GM18511 (cell line): ENCODE data around the gene SPATA32.
A peak's percentile ranks its signal among the peaks of the same experiment; 100 is the strongest.

Experiments
- ATAC-seq: cut with Tn5 transposase; IDR thresholded peaks from one replicate; pipeline ENCODE4 v1.9.1; 2021; ENCODE audit warnings: mild to moderate bottlenecking, moderate library complexity; ENCODE audit not compliant: unreplicated experiment

SPATA32 gene, protein sequence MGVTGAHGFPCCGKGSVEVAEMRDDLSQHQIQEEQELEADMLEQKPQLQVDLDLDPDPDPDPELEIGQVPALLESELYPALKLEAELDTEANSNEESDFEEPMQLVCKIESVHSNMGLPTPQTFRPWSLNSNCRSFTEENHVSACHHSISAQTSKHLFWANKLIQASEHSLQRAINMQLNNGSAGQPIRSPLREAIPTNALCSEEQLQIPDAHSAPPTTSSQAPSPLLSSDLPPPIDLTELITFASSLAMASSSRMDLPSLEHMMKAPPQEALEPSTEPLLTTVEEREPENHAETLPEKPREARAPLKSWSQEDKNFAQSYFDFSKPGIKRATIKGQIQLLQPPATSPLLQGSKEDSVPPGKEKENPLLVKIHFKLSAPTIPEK

GRCh38 chr17:45261577-45262515 is at the start of gene SPATA32:
SPATA32 (minus strand) TSS chr17:45262094; CDS start chr17:45262016, 78 bp downstream.
- ATAC-seq, result no peak

- ATAC-seq, result no peak
These were observed 49.5 kb upstream of the SPATA32 start for GRCh38 chr17:45311401-45311759.

DNA sequence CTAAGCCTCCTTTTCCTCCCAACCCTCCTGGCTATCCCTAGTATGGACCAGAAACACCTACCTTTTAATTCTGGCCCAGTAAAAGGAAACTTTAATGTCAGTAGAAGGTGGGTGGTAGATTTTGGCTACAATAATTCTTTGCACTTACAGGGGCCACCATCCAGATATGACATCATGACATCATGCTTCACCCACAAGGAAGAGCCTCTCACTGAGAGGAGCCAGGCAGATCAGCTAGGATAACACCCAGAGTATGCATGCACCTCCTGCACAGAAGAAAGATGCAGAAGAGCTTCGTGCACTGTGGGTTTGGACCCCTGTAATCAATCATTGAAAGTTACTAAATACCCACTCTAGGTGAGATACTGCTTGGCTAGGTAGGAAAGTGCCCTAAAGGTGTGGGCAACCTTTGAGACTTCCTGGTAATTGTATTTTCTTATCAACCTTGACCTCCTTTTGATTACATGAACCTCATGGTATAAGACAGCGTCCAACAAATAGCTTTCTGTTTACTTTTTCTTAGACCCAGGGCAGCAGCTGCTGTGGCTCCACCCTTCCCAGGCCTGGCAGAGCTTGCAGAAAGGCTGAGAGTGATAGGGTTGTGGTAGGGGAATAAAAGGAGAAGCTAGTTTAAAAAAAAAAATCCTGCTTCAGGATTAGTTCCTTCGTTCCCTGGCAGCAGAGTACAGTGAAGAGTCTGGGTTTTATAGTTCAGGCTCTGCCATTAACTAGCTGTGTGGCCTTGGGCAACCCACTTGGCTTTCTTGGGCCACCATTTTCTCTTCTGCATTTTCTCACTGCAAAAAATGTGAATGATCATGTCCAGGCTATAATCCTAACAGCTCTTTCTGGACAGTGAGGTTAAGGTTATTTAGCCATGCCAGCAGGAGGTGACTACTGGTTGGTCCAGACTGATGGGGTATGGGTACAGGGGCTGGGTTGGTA is 48.8 kb upstream of the SPATA32 start:
- ATAC-seq, result no peak

GRCh38 chr17:45309400-45309799 is 47.5 kb upstream of the SPATA32 start:
- no peak for ATAC-seq

DNA sequence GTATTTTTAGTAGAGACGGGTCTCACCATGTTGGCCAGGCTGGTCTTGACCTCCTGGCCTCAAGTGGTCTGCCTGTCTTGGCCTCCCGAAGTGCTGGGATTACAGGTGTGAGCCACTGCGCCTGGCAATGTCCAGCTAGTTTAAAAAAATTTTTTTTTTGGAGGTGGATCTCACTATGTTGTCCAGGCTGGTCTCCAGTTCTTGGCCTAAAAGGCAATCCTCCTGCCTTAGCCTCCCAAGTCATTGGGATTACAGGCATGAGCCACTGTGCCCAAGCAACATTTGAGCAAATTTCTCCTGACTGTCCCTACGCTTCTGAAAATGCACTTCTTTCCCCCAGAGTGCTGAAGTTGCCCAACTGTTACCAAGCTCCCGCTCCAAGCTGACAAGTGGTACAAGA is 46.9 kb upstream of the SPATA32 start:
- ATAC-seq, result no peak

DNA sequence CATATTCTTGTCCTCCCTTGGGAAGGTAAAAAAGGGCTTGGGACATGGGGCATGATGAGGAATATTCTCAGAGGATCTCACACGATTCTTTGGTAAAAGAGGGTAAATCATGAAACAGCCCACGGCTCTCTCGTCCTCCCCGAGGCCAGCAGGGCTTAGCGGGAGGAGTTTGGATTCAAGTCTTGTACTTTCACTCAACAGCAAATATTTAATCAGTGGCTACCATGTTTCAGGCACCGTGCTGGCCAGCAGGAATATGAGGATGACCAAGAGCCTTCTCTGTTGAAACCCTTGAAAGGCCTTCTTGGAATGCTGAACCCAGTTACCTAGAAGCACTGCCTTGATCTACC is 46.1 kb upstream of the SPATA32 start:
- ATAC-seq, result no peak

GRCh38 chr17:45307290-45308015 is 45.6 kb upstream of the SPATA32 start:
- no peak for ATAC-seq

DNA sequence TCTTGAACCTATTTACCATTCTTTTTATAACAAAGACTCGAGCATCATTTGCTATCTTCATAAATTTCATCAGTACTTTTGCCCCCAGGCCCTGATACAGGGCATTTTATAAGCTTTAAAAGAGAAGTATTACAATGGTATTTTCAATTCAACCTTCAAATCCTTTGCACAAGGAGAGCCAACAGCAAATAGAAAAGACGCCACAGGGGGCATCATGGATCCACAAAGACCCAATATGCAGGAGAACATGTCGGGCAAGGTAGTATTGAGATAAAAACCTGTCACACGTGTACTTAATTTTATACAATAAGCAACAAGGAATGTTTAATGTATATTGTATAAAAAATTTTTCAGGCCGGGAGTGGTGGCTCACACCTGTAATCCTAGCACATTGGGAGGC is 44.7 kb upstream of the SPATA32 start:
- ATAC-seq, result no peak

- ATAC-seq, result no peak
These were observed 44.2 kb upstream of the SPATA32 start for GRCh38 chr17:45306094-45306493.

DNA sequence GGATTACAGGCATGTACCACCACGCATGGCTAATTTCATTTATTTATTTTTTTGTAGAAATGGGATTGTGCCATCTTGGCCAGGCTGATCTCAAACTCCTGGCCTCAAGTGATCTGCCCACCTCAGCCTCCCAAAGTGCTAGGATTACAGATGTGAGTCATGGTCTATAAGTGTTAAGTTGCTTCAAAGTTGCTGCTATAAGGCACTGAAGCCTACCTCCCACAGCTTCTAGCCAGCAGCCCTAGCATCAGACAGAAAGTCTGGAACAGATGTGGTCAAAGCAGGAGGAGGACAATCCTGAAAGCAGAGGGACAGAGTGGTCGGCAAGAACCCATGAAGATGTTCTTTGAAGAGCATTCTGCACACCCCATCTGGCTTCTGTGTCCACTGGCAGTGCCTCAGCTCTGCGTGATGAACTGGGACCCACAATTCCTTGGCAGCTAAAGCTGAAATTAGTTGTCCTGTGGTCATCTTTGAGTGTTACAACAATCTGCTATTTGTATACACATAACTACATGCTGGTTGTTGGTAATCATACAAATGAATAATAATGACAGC is 43.7 kb upstream of the SPATA32 start:
- no peak for ATAC-seq

GRCh38 chr17:45302649-45303173 is 40.8 kb upstream of the SPATA32 start:
- peak; percentile 49 for ATAC-seq

DNA sequence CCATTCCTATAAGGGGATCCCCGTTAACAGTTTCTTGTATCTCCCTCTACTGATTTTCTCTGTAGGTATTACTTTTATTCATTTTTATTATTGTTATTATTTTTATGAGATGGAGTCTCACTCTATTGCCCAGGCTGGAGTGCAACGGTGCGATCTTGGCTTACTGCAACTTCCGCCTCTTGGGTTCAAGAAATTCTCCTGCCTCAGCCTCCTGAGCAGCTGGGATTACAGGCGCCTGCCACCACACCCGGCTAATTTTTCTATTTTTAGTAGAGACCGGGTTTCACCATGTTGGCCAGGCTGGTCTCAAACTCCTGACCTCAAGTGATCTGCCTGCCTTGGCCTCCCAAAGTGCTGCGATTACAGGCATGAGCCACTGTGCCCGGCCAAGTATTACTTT is 40.3 kb upstream of the SPATA32 start:
- peak; percentile 2 for ATAC-seq

DNA sequence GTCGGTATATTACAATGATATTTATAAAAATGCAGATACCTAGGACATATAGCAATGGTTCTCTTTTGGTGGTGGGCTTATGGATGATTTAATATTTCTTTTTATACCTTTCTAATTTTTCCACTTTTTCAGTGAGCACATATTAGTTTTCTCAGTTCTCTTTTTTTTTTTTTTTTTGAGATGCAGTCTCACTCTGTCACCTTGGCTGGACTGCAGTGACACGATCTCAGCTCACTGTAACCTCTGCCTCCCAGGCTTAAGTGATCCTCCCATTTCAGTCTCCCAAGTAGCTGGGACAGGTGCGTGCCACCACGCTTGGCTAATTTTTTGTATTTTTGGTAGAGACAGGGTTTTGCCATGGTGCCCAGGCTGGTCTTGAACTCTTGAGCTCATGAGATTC is 39.8 kb upstream of the SPATA32 start:
- ATAC-seq, result no peak

- no peak for ATAC-seq
These were observed 38.3 kb upstream of the SPATA32 start for GRCh38 chr17:45300060-45300751.

DNA sequence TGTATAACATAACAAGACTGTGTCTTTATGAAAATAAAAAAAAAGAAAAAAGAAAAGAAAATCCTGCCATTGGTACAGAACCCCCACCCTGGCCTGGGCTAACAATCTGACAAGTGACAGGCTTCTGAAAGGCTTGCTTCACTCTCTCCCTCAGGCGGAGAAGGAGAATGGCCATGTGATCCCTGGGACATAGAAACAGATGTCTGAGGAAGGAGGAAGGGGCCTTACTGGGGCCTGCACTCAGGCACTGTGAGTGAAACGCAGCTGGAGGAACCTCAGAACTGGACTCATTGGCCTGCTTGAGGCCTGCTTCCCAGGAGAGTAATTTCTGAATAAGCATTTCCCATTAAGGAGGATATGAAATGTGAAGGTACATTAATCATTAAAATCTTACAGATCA is 37.5 kb upstream of the SPATA32 start:
- ATAC-seq, result no peak

DNA sequence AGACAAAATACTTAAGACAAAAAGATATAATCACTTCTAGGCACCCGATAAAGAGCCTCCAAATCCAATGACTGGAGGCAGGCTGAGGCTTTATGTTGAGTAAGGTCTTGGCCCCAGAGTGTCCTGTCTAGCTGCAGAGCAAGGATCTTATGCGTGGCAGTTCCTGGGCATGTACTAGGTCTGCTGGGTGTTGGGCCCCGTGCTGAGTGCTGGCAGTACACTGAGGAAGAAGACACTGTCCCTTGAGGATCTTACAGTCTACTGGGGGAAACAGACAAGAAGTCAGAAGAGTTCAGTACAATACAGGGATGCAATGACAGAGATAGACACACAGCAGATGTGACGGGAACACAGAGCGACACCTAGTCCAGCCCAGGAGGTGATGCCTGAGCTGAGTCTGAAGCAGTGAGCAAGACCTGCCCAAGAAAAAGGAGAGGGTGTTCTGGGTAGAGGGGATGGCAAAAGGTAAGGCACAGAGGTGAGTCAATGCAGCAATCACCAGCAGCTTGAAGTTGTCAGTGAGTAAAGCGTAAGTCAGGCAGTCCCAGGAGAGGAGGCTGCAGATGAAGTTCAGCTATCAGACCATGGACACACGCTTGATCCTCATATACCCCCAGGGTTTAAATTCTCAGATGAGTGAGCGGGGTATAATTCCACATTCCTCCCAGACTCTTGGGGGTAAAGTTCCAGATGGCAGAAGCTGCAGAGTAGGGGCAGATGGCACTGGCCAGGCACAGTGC is 36.8 kb upstream of the SPATA32 start:
- ATAC-seq, result no peak

DNA sequence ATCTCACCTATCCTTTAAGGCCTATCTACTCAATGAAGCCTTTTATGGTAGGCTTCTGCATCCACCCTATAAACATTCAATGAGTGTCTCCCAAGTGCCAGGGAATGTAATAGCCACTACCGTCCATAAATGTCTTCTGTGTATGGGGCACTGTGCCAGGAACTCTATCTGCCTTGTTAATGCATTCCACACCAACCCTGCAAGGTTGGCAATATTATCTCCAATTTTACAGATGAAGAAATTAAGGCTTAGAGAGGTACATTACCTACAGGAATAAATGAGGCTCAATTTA is 34.9 kb upstream of the SPATA32 start:
- ATAC-seq, result no peak

DNA sequence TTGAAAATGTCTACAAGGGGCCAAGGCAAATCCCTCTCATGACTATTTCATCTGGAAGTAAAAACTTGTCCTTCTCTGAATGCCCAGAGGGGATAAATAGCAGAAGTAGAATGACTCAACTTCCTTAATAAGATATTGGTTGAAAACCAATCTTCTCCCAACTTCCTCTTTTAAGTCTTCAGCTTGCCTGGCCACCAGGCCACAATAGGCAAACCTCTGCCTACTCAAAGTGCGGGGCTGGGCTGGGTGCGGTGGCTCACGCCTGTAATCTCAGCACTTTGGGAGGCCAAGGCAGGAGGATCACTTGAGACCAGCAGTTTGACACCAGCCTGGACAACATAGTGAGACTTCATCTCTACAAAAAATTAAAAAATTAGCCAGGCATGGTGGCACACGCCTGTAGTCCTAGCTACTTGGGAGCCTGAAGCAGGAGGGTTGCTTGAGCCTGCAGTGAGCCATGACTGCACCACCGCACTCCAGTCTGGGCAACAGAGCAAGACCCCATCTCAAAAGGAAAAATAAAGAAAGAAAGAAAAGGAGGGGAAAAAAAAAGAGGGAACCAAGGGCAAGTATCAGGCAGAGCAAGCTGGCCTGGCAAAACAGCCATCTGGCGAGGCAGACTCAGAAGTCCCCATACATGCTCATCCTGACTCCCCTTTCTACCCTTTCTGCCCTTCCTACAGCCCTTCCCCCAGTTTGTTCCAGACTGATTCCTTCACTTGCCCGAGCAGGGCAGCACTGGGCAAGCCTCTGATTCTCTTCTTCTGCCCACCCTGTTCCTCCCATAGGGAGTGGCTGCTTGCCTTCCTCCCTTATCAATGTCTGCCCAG is 34.3 kb upstream of the SPATA32 start:
- no peak for ATAC-seq
